Measurements from ENCODE around the gene CCER1. TPM values are rescaled to one million over a fixed set of nuclear protein-coding genes. Genes with fewer than 3 reads are reported as not detected.

CCER1 gene
- total and polyA plus RNA-seq, 11 donors = not detected

DNA sequence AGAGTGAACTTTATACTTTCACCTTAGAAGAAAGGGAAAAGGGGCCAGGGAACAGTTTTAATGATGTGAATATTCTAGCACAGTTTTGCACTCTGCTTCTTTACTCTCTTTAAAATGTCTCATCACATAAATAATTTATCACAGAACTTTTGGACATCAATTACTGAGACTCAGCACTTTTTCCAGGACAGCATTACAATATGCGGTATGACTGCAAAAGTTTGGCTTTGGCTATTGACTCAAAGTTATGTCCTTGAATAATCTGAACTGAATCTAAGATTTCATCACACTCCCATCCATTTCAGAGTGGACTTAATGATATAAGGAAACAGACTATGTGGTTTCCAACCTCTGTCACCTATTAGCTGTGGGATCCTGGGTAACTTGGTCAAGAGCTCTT lies 11.7 kb downstream of the CCER1 start:
- no peaks in the 10 kb centered on the region for H3K36me3 ChIP-seq
- DNase-seq (no peak), ATAC-seq (no peak)
- H3K9me3 ChIP-seq = no peaks in the 10 kb centered on the region
- no peak overlapping the region for H3K4me3 ChIP-seq
- no peaks in the 10 kb centered on the region for H3K27me3 ChIP-seq
- TF ChIP-seq, protein P1, sequence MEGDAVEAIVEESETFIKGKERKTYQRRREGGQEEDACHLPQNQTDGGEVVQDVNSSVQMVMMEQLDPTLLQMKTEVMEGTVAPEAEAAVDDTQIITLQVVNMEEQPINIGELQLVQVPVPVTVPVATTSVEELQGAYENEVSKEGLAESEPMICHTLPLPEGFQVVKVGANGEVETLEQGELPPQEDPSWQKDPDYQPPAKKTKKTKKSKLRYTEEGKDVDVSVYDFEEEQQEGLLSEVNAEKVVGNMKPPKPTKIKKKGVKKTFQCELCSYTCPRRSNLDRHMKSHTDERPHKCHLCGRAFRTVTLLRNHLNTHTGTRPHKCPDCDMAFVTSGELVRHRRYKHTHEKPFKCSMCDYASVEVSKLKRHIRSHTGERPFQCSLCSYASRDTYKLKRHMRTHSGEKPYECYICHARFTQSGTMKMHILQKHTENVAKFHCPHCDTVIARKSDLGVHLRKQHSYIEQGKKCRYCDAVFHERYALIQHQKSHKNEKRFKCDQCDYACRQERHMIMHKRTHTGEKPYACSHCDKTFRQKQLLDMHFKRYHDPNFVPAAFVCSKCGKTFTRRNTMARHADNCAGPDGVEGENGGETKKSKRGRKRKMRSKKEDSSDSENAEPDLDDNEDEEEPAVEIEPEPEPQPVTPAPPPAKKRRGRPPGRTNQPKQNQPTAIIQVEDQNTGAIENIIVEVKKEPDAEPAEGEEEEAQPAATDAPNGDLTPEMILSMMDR (IDR thresholded peaks at IDR 0.05) = no peak
- peaks cover 0 to 4% (median 0%) of the 10 kb centered on the region in 12 donors for H3K4me1 ChIP-seq
- WGBS, 4 donors = 86 to 95% (median 91%) methylated on average over 1 of the region's 1 CpG
- no peak overlapping the region for H3K27ac ChIP-seq
- intact Hi-C loops (cut with DNase I) = loop anchor here in 4 of 10 donors (5.0 to 10.0 kb wide), 2 partner anchors 1398 to 1401 kb away; no protein-coding TSS in a partner anchor

DNA sequence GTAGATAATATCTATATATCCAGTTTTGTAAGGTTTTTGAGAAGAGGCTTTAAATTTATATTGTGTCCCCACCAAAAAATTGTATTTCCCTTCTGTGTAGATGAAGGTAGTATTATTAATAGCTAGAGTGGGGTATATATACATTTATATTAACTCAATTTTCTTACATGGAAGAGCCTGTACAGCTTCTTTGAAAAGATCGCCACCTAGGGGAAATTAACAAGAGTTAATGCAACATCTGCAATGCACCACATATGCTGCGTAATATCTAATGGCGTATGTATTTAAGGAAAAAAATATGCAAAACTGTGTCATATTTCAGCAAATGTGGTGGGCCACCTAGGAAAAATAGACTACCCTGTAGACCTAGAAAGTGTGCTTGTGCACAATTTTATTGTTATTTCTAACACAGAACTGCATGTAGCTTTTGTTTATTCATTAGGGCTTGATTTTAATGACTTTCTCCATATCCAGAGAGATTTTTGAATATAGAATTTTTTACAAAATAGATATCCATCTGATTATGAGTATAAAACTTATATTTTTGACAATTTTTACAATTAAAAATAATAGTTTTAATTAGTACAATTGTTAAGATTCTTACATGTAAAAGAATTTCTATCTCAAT lies 14.0 kb downstream of the CCER1 start:
- TF ChIP-seq, protein P1 (IDR thresholded peaks at IDR 0.05) = peak; percentile 29 to 73 (median 54)
- no peak for TF ChIP-seq POLR2A (IDR thresholded peaks at IDR 0.05)
- intact Hi-C loops (cut with DNase I) = loop anchor here in 4 of 10 donors (5.0 to 10.0 kb wide), 2 partner anchors 1396 to 1399 kb away; no protein-coding TSS in a partner anchor
- Histone ChIP-seq H3K9me3 (no peaks in the 10 kb centered on the region), H3K4me1 (peaks cover 0 to 4% (median 0%) of the 10 kb centered on the region in 12 donors), H3K4me3 (no peak overlapping the region), H3K36me3 (no peaks in the 10 kb centered on the region), H3K27ac (no peak overlapping the region), H3K27me3 (no peaks in the 10 kb centered on the region)
- ATAC-seq (no peak), DNase-seq (no peak)
- WGBS, 4 donors = 47 to 55% (median 53%) methylated on average over 3 of the region's 3 CpGs

GRCh38 chr12:90939382-90939781 lies 15.6 kb downstream of the CCER1 start:
- DNase-seq (no peak), ATAC-seq (no peak)
- Histone ChIP-seq H3K4me1 (peaks cover 0 to 4% (median 0%) of the 10 kb centered on the region in 12 donors), H3K27ac (no peak overlapping the region), H3K36me3 (no peaks in the 10 kb centered on the region), H3K4me3 (no peak overlapping the region), H3K27me3 (no peaks in the 10 kb centered on the region), H3K9me3 (no peaks in the 10 kb centered on the region)
- TF ChIP-seq, protein P1 (IDR thresholded peaks at IDR 0.05) = no peak
- no peak for TF ChIP-seq POLR2A (IDR thresholded peaks at IDR 0.05)
- intact Hi-C loops (cut with DNase I) = no loop called here
- 81 to 87% (median 85%) methylated on average over 1 of the region's 1 CpG for WGBS, 4 donors

- ATAC-seq = no peak
- TF ChIP-seq, protein P1 (IDR thresholded peaks at IDR 0.05) = no peak
- TF ChIP-seq POLR2A (IDR thresholded peaks at IDR 0.05) = no peak
- peaks cover 0 to 4% (median 0%) of the 10 kb centered on the region in 12 donors for H3K4me1 ChIP-seq
These were observed 16.5 kb downstream of the CCER1 start for GRCh38 chr12:90938451-90938850.

More at GRCh38 chr12:90938451-90938850, 16.5 kb downstream of the CCER1 start:
- Histone ChIP-seq H3K4me3 (no peak overlapping the region), H3K36me3 (no peaks in the 10 kb centered on the region), H3K9me3 (no peaks in the 10 kb centered on the region), H3K27me3 (no peaks in the 10 kb centered on the region), H3K27ac (no peak overlapping the region)
- 50 to 61% (median 59%) methylated on average over 6 of the region's 6 CpGs for WGBS, 4 donors
- intact Hi-C loops (cut with DNase I) = no loop called here
- DNase-seq = no peak

Measured in heart left ventricle (tissue), 16 donors.